ENCODE results near the gene FCGBP. TPM values are rescaled to one million over a fixed set of nuclear protein-coding genes. Genes with fewer than 3 reads are reported as not detected.

Gene FCGBP
- 1 to 10 TPM; 7.1 to 8.7 (median 8.3) TPM for total RNA-seq
- polyA plus RNA-seq = under 1 TPM; 0.45 to 0.77 (median 0.48) TPM
- long read RNA-seq, donor 1, partial matches to known transcripts = 2 of 2 reads
- long read RNA-seq, donor 1, other reads (novel, unspliced or antisense) = 0 of 2 reads
- long read RNA-seq, donor 2, full-length matches to known transcripts = 1 of 4 reads
- long read RNA-seq, donor 2, partial matches to known transcripts = 3 of 4 reads
- long read RNA-seq, donor 2, other reads (novel, unspliced or antisense) = 0 of 4 reads

DNA sequence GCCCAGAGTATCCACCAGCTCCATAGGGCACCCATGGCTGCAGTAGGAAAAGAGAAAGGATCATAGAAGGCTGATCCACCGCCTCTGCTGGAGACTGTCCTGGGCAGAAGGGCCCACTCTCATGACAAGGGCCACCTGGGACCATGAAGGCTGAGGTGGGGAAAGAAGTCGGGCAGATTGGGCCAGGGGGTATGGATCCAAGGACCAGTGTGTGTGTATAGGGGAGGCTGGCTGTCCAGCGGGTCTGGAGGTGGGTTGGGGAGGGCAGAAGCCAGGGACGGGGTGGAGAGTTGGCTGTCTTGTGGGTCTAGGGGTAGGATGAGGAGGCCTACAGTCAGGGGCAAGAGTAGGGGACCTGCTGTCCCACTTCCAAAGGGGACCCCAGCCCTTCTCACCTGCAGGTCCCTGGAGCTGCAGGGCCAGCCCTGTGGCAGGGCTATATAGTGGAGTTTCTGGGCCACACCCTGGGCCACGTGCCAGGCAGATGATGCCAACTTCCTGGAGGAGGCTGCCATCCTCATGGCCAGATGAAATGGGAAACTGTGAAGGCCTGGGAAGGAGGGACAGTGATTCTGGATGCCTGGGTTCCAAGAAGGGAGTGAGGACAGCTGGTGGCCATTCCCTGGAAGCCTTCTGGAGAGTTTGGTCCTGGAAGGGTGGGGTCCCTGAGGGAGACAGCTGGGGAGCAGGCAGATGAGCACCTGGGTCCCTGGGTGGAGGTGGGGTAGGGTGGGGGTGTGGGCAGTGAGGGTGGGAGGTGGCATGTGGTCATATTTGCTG, at the start of gene FCGBP:
FCGBP (minus strand) TSS at position 51 of the 780 bp plus-strand sequence.
- ATAC-seq = no peak
- Histone ChIP-seq H3K4me3 (no peak within 1 kb of the TSS), H3K4me1 (no peaks in the 10 kb centered on the region), H3K27ac (no peak within 1 kb of the TSS), H3K36me3 (ENCODE audit: insufficient read depth in 1 of 2, low read depth in 1 of 2) (no peaks in the 10 kb centered on the region), H3K27me3 (ENCODE audit: insufficient read depth in 3 of 3, low read length in 2 of 3) (peaks cover 0 to 3% (median 0%) of the 10 kb centered on the region in 3 donors), H3K9me3 (peaks cover 2% of the 10 kb centered on the region)
- intact Hi-C loops (cut with DNase I) = no loop called here
- TF ChIP-seq, protein P1, sequence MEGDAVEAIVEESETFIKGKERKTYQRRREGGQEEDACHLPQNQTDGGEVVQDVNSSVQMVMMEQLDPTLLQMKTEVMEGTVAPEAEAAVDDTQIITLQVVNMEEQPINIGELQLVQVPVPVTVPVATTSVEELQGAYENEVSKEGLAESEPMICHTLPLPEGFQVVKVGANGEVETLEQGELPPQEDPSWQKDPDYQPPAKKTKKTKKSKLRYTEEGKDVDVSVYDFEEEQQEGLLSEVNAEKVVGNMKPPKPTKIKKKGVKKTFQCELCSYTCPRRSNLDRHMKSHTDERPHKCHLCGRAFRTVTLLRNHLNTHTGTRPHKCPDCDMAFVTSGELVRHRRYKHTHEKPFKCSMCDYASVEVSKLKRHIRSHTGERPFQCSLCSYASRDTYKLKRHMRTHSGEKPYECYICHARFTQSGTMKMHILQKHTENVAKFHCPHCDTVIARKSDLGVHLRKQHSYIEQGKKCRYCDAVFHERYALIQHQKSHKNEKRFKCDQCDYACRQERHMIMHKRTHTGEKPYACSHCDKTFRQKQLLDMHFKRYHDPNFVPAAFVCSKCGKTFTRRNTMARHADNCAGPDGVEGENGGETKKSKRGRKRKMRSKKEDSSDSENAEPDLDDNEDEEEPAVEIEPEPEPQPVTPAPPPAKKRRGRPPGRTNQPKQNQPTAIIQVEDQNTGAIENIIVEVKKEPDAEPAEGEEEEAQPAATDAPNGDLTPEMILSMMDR (IDR thresholded peaks at IDR 0.05) = no peak
- DNase-seq = no peak
- WGBS, 3 donors = 71 to 82% (median 76%) methylated on average over 5 of the region's 5 CpGs

DNA sequence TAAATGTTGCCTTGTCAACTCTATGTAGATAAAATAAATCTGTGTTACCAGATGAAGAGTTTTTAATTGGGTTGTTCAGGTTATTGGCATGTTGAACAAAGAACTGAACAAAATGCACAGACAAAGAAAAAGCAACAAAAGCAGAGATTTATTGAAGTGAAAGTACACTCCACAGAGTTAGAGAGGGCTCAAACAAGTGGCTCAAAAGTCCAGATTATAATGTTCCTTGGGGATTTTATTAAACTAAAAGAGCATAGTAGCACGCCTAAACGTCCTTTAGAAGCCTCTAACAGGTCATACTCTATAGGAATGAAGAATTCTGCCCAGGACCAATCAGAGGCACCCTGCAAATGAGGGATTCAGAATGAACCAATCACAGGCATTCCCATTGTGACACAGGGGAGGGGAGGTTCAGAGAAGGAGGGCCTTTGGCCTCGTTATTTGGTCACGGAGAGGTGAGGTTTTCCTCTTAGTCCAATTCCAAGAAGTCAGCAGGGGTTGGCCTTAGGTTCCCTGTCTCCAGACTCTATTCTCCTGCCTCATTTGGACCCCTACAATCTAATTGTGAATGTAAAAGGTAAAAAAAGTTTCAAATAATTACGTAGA, 49.4 kb upstream of the FCGBP start:
- 88 to 94% (median 92%) methylated on average over 5 of the region's 5 CpGs for WGBS, 3 donors
- ATAC-seq (no peak), DNase-seq (no peak)
- Histone ChIP-seq H3K27me3 (ENCODE audit: insufficient read depth in 3 of 3, low read length in 2 of 3) (no peaks in the 10 kb centered on the region), H3K4me3 (no peak overlapping the region), H3K9me3 (peaks cover 24% of the 10 kb centered on the region), H3K4me1 (no peaks in the 10 kb centered on the region), H3K27ac (no peak overlapping the region), H3K36me3 (ENCODE audit: insufficient read depth in 1 of 2, low read depth in 1 of 2) (peaks cover 5 to 52% of the 10 kb centered on the region in 2 donors)
- intact Hi-C loops (cut with DNase I) = no loop called here
- TF ChIP-seq, protein P1 (IDR thresholded peaks at IDR 0.05) = no peak

DNA sequence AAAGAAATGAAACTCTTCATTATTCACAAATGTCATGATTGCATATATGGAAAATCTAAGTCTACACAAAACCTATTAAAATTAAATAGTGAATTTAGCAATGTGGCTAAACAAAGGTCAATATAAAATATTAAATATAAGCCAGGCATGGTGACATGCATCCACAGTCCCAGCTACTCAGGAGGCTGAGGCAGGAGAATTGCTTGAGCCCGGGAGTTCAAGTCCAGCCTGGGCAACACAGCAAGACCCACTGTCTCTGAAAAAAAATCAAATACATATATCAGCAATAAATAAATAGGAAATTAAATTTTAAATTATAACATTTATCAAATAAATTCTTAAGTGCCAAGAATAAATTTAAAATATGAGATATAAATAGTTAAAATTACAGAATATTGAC, 48.4 kb upstream of the FCGBP start:
- DNase-seq (no peak), ATAC-seq (no peak)
- H3K36me3 ChIP-seq (ENCODE audit: insufficient read depth in 1 of 2, low read depth in 1 of 2) = peaks cover 10 to 61% of the 10 kb centered on the region in 2 donors
- H3K27ac ChIP-seq = no peak overlapping the region
- WGBS, 3 donors = 97 to 100% (median 98%) methylated on average over 1 of the region's 1 CpG
- H3K4me1 ChIP-seq = no peaks in the 10 kb centered on the region
- no peak overlapping the region for H3K4me3 ChIP-seq
- intact Hi-C loops (cut with DNase I) = no loop called here
- H3K27me3 ChIP-seq (ENCODE audit: insufficient read depth in 3 of 3, low read length in 2 of 3) = no peaks in the 10 kb centered on the region
- TF ChIP-seq, protein P1 (IDR thresholded peaks at IDR 0.05) = no peak
- peaks cover 24% of the 10 kb centered on the region for H3K9me3 ChIP-seq

DNA sequence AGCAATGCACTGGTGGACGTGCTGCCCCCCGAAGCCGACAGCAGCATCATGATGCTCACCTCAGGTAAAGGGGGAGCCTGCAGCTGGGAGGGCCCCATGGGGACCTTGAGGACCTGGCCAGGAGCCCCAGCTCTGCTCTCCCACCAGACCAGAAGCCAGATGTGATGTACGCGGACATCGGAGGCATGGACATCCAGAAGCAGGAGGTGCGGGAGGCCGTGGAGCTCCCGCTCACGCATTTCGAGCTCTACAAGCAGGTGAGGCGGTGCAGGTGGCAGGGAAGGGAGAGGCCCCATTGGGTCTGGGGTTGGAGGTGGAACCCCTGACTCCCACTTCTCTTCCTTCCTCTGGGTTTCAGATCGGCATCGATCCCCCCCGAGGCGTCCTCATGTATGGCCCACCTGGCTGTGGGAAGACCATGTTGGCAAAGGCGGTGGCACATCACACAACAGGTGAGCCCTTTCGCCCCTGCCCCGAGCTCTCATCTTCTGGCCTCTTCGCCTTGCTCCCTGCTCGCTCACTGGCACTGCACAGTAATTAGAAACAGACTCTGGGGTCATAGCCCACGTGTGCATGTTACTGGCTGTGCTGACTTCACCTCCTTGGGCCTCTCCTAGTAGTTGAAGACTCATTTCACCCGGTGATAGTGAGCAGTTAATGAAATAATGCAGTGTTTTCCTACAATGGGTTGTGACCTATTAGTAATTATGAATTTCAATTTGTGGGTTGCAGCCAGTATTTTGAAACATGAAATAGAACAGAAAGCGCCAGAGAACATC, 40.1 kb upstream of the FCGBP start:
- no peaks in the 10 kb centered on the region for H3K27me3 ChIP-seq (ENCODE audit: insufficient read depth in 3 of 3, low read length in 2 of 3)
- TF ChIP-seq, protein P1 (IDR thresholded peaks at IDR 0.05) = no peak
- no peak overlapping the region for H3K4me3 ChIP-seq
- no peak overlapping the region for H3K27ac ChIP-seq
- H3K36me3 ChIP-seq (ENCODE audit: insufficient read depth in 1 of 2, low read depth in 1 of 2) = peaks cover 18 to 76% of the 10 kb centered on the region in 2 donors
- ATAC-seq = no peak
- WGBS, 3 donors = 91 to 92% (median 91%) methylated on average over 24 of the region's 24 CpGs
- no peak for DNase-seq
- no peaks in the 10 kb centered on the region for H3K9me3 ChIP-seq
- intact Hi-C loops (cut with DNase I) = loop anchor here in 1 of 2 donors (10.0 kb wide), 1 partner anchor 180 kb away; no protein-coding TSS in a partner anchor
- H3K4me1 ChIP-seq = peaks cover 16% of the 10 kb centered on the region

All from psoas muscle (tissue), 8 donors.